Hypothalamus (tissue), 51 donors: ENCODE measurements around the gene CCHCR1.
A peak's percentile ranks its signal among the peaks of the same experiment; 100 is the strongest.
"Not testable (repeated sequence)": the region's sequence is repeated elsewhere in the genome, so short reads cannot be mapped to it uniquely, and the experiment has no call there.

Experiments
- DNase-seq, 51 donors: peaks; one replicate each; lab custom pipeline; 2025; lab: John Stamatoyannopoulos, UW

Gene CCHCR1

GRCh38 chr6:31185695-31186051 lies 28.1 kb upstream of the CCHCR1 start:
- DNase-seq: not testable (repeated sequence)

- DNase-seq: not testable (repeated sequence)
Measured at GRCh38 chr6:31183859-31184258, 26.3 kb upstream of the CCHCR1 start.

- DNase-seq: not testable (repeated sequence)
Measured at GRCh38 chr6:31183287-31183686, 25.7 kb upstream of the CCHCR1 start.

- DNase-seq: peak in 33 of 51 donors; percentile 6 to 79 (median 29)
Measured at GRCh38 chr6:31180500-31180899, 22.9 kb upstream of the CCHCR1 start.

- DNase-seq: no peak
Measured at GRCh38 chr6:31179896-31180295, 22.3 kb upstream of the CCHCR1 start.

GRCh38 chr6:31179042-31179386 lies 21.4 kb upstream of the CCHCR1 start:
- no peak for DNase-seq

- no peak for DNase-seq
Measured at GRCh38 chr6:31178143-31179041, 20.8 kb upstream of the CCHCR1 start.

- DNase-seq: peak in 1 of 51 donors; percentile 16
Measured at GRCh38 chr6:31175971-31176370, 18.4 kb upstream of the CCHCR1 start.

GRCh38 chr6:31174378-31174777 lies 16.8 kb upstream of the CCHCR1 start:
- DNase-seq: no peak

- no peak for DNase-seq
Measured at GRCh38 chr6:31173406-31173805, 15.8 kb upstream of the CCHCR1 start.

- DNase-seq: no peak
Measured at GRCh38 chr6:31172973-31173384, 15.4 kb upstream of the CCHCR1 start.

GRCh38 chr6:31171931-31172905 lies 14.6 kb upstream of the CCHCR1 start:
- no peak for DNase-seq

GRCh38 chr6:31170987-31171671 lies 13.5 kb upstream of the CCHCR1 start:
- no peak for DNase-seq

GRCh38 chr6:31170600-31170881 lies 12.9 kb upstream of the CCHCR1 start, which contains the start of gene POU5F1:
Gene POU5F1 (minus strand): TSS chr6:31170682. CDS start chr6:31170620, 62 bp downstream.
- DNase-seq: no peak

- DNase-seq: not testable (repeated sequence)
Measured at GRCh38 chr6:31169858-31170599, 12.4 kb upstream of the CCHCR1 start.

GRCh38 chr6:31169123-31169857 lies 11.7 kb upstream of the CCHCR1 start:
- DNase-seq: no peak

- DNase-seq: no peak
Measured at GRCh38 chr6:31168606-31169005, 11.0 kb upstream of the CCHCR1 start.

- no peak for DNase-seq
Measured at GRCh38 chr6:31165986-31166385, 8.4 kb upstream of the CCHCR1 start.

- DNase-seq: not testable (repeated sequence)
Measured at GRCh38 chr6:31165064-31165832, 7.6 kb upstream of the CCHCR1 start.
